NCI-H526 treated with DMSO at 0.1 percent for 48 hours (cell line): Measurements from ENCODE around the gene SLC35F3.

Source experiments
- DNase-seq: peaks from one replicate; lab custom pipeline; 2025; lab: John Stamatoyannopoulos, UW

SLC35F3 gene

GRCh38 chr1:234040446-234041317, 136.2 kb downstream of the SLC35F3 start:
- DNase-seq: no peak

- no peak for DNase-seq
Observed at GRCh38 chr1:234044079-234044478, 139.6 kb downstream of the SLC35F3 start.

- no peak for DNase-seq
Observed at GRCh38 chr1:234047123-234047522, 142.6 kb downstream of the SLC35F3 start.

- no peak for DNase-seq
Observed at GRCh38 chr1:234062166-234062565, 157.7 kb downstream of the SLC35F3 start.

GRCh38 chr1:234065794-234066447, 161.4 kb downstream of the SLC35F3 start:
- no peak for DNase-seq

- DNase-seq: no peak
Observed at GRCh38 chr1:234067581-234068337, 163.3 kb downstream of the SLC35F3 start.

GRCh38 chr1:234069760-234070159, 165.3 kb downstream of the SLC35F3 start:
- no peak for DNase-seq

- no peak for DNase-seq
Observed at GRCh38 chr1:234072793-234073192, 168.3 kb downstream of the SLC35F3 start.

GRCh38 chr1:234078143-234078542, 173.7 kb downstream of the SLC35F3 start:
- DNase-seq: no peak

GRCh38 chr1:234079896-234080295, 175.4 kb downstream of the SLC35F3 start:
- DNase-seq: no peak

- DNase-seq: no peak
Observed at GRCh38 chr1:234083460-234083859, 179.0 kb downstream of the SLC35F3 start.

- DNase-seq: no peak
Observed at GRCh38 chr1:234089396-234089795, 184.9 kb downstream of the SLC35F3 start.

GRCh38 chr1:234090212-234091064, 186.0 kb downstream of the SLC35F3 start:
- no peak for DNase-seq

- no peak for DNase-seq
Observed at GRCh38 chr1:234091065-234091401, 186.6 kb downstream of the SLC35F3 start.

GRCh38 chr1:234091876-234092275, 187.4 kb downstream of the SLC35F3 start:
- DNase-seq: no peak

GRCh38 chr1:234093107-234093506, 188.6 kb downstream of the SLC35F3 start:
- no peak for DNase-seq

GRCh38 chr1:234093741-234094140, 189.3 kb downstream of the SLC35F3 start:
- DNase-seq: no peak

GRCh38 chr1:234094172-234094571, 189.7 kb downstream of the SLC35F3 start:
- no peak for DNase-seq

- no peak for DNase-seq
Observed at GRCh38 chr1:234096161-234096770, 191.8 kb downstream of the SLC35F3 start.

GRCh38 chr1:234102583-234102982, 198.1 kb downstream of the SLC35F3 start:
- DNase-seq: no peak

- DNase-seq: no peak
Observed at GRCh38 chr1:234103198-234103597, 198.7 kb downstream of the SLC35F3 start.
